ENCODE measurements around the gene SFSWAP.

Gene SFSWAP

GRCh38 chr12:131826097-131826928 is 115.4 kb downstream of the SFSWAP start:
- no peaks in the 10 kb centered on the region for H3K9me3 ChIP-seq (ENCODE audit: control insufficient read depth in 1 of 2, low read length in 2 of 2)
- H3K4me3 ChIP-seq (ENCODE audit: low read depth in 1 of 2, low read length in 2 of 2): no peak overlapping the region
- peaks cover 12% of the 10 kb centered on the region for H3K27me3 ChIP-seq (ENCODE audit: low read depth, low read length)
- no peak overlapping the region for H3K27ac ChIP-seq (ENCODE audit: low read length)
- peaks cover 0 to 30% of the 10 kb centered on the region in 2 donors for H3K4me1 ChIP-seq (ENCODE audit: control insufficient read depth in 1 of 2, insufficient read depth in 2 of 2, low read length in 2 of 2)
- no peaks in the 10 kb centered on the region for H3K36me3 ChIP-seq (ENCODE audit: control insufficient read depth in 1 of 2, insufficient read depth in 2 of 2, low read length in 2 of 2)

- peaks cover 0 to 40% of the 10 kb centered on the region in 2 donors for H3K4me1 ChIP-seq (ENCODE audit: control insufficient read depth in 1 of 2, insufficient read depth in 2 of 2, low read length in 2 of 2)
- peaks cover 18% of the 10 kb centered on the region for H3K27me3 ChIP-seq (ENCODE audit: low read depth, low read length)
- no peaks in the 10 kb centered on the region for H3K36me3 ChIP-seq (ENCODE audit: control insufficient read depth in 1 of 2, insufficient read depth in 2 of 2, low read length in 2 of 2)
- H3K27ac ChIP-seq (ENCODE audit: low read length): no peak within 1 kb of the TSS
- H3K9me3 ChIP-seq (ENCODE audit: control insufficient read depth in 1 of 2, low read length in 2 of 2): no peaks in the 10 kb centered on the region
- peak within 1 kb of the TSS; percentile 44 to 75 for H3K4me3 ChIP-seq (ENCODE audit: low read depth in 1 of 2, low read length in 2 of 2)
Measured at GRCh38 chr12:131827961-131828534, 117.2 kb downstream of the SFSWAP start, which contains the start of gene MMP17. Gene MMP17 (plus strand): TSS chr12:131828393. CDS start chr12:131828495, 102 bp downstream.

- H3K27me3 ChIP-seq (ENCODE audit: low read depth, low read length): peaks cover 20% of the 10 kb centered on the region
- H3K4me1 ChIP-seq (ENCODE audit: control insufficient read depth in 1 of 2, insufficient read depth in 2 of 2, low read length in 2 of 2): peaks cover 0 to 44% of the 10 kb centered on the region in 2 donors
- H3K4me3 ChIP-seq (ENCODE audit: low read depth in 1 of 2, low read length in 2 of 2): peak overlapping the region; percentile 44 to 75
- no peaks in the 10 kb centered on the region for H3K9me3 ChIP-seq (ENCODE audit: control insufficient read depth in 1 of 2, low read length in 2 of 2)
- no peak overlapping the region for H3K27ac ChIP-seq (ENCODE audit: low read length)
- no peaks in the 10 kb centered on the region for H3K36me3 ChIP-seq (ENCODE audit: control insufficient read depth in 1 of 2, insufficient read depth in 2 of 2, low read length in 2 of 2)
Measured at GRCh38 chr12:131828671-131829355, 117.9 kb downstream of the SFSWAP start.

GRCh38 chr12:131829356-131829747 is 118.5 kb downstream of the SFSWAP start:
- H3K27me3 ChIP-seq (ENCODE audit: low read depth, low read length): peaks cover 20% of the 10 kb centered on the region
- no peaks in the 10 kb centered on the region for H3K9me3 ChIP-seq (ENCODE audit: control insufficient read depth in 1 of 2, low read length in 2 of 2)
- H3K27ac ChIP-seq (ENCODE audit: low read length): no peak overlapping the region
- peak overlapping the region; percentile 44 to 75 for H3K4me3 ChIP-seq (ENCODE audit: low read depth in 1 of 2, low read length in 2 of 2)
- peaks cover 0 to 44% of the 10 kb centered on the region in 2 donors for H3K4me1 ChIP-seq (ENCODE audit: control insufficient read depth in 1 of 2, insufficient read depth in 2 of 2, low read length in 2 of 2)
- H3K36me3 ChIP-seq (ENCODE audit: control insufficient read depth in 1 of 2, insufficient read depth in 2 of 2, low read length in 2 of 2): no peaks in the 10 kb centered on the region

GRCh38 chr12:131829791-131830334 is 119.0 kb downstream of the SFSWAP start:
- peak overlapping the region; percentile 44 to 75 for H3K4me3 ChIP-seq (ENCODE audit: low read depth in 1 of 2, low read length in 2 of 2)
- no peaks in the 10 kb centered on the region for H3K9me3 ChIP-seq (ENCODE audit: control insufficient read depth in 1 of 2, low read length in 2 of 2)
- H3K36me3 ChIP-seq (ENCODE audit: control insufficient read depth in 1 of 2, insufficient read depth in 2 of 2, low read length in 2 of 2): no peaks in the 10 kb centered on the region
- peaks cover 20% of the 10 kb centered on the region for H3K27me3 ChIP-seq (ENCODE audit: low read depth, low read length)
- peaks cover 0 to 44% of the 10 kb centered on the region in 2 donors for H3K4me1 ChIP-seq (ENCODE audit: control insufficient read depth in 1 of 2, insufficient read depth in 2 of 2, low read length in 2 of 2)
- no peak overlapping the region for H3K27ac ChIP-seq (ENCODE audit: low read length)

GRCh38 chr12:131830335-131830913 is 119.5 kb downstream of the SFSWAP start:
- Histone ChIP-seq H3K27me3 (ENCODE audit: low read depth, low read length) (peaks cover 20% of the 10 kb centered on the region), H3K27ac (ENCODE audit: low read length) (no peak overlapping the region), H3K9me3 (ENCODE audit: control insufficient read depth in 1 of 2, low read length in 2 of 2) (no peaks in the 10 kb centered on the region), H3K4me1 (ENCODE audit: control insufficient read depth in 1 of 2, insufficient read depth in 2 of 2, low read length in 2 of 2) (peaks cover 0 to 44% of the 10 kb centered on the region in 2 donors), H3K36me3 (ENCODE audit: control insufficient read depth in 1 of 2, insufficient read depth in 2 of 2, low read length in 2 of 2) (no peaks in the 10 kb centered on the region), H3K4me3 (ENCODE audit: low read depth in 1 of 2, low read length in 2 of 2) (peak overlapping the region; percentile 44 to 75)

- Histone ChIP-seq H3K36me3 (ENCODE audit: control insufficient read depth in 1 of 2, insufficient read depth in 2 of 2, low read length in 2 of 2) (no peaks in the 10 kb centered on the region), H3K4me3 (ENCODE audit: low read depth in 1 of 2, low read length in 2 of 2) (peak overlapping the region; percentile 44 to 75), H3K9me3 (ENCODE audit: control insufficient read depth in 1 of 2, low read length in 2 of 2) (no peaks in the 10 kb centered on the region), H3K27me3 (ENCODE audit: low read depth, low read length) (peaks cover 20% of the 10 kb centered on the region), H3K27ac (ENCODE audit: low read length) (no peak overlapping the region), H3K4me1 (ENCODE audit: control insufficient read depth in 1 of 2, insufficient read depth in 2 of 2, low read length in 2 of 2) (peaks cover 0 to 44% of the 10 kb centered on the region in 2 donors)
Measured at GRCh38 chr12:131830914-131831571, 120.2 kb downstream of the SFSWAP start.

- Histone ChIP-seq H3K27me3 (ENCODE audit: low read depth, low read length) (peaks cover 20% of the 10 kb centered on the region), H3K4me1 (ENCODE audit: control insufficient read depth in 1 of 2, insufficient read depth in 2 of 2, low read length in 2 of 2) (peaks cover 0 to 44% of the 10 kb centered on the region in 2 donors), H3K27ac (ENCODE audit: low read length) (no peak overlapping the region), H3K9me3 (ENCODE audit: control insufficient read depth in 1 of 2, low read length in 2 of 2) (no peaks in the 10 kb centered on the region), H3K4me3 (ENCODE audit: low read depth in 1 of 2, low read length in 2 of 2) (peak overlapping the region; percentile 30 to 75), H3K36me3 (ENCODE audit: control insufficient read depth in 1 of 2, insufficient read depth in 2 of 2, low read length in 2 of 2) (no peaks in the 10 kb centered on the region)
Measured at GRCh38 chr12:131831635-131832041, 120.7 kb downstream of the SFSWAP start.

- Histone ChIP-seq H3K4me1 (ENCODE audit: control insufficient read depth in 1 of 2, insufficient read depth in 2 of 2, low read length in 2 of 2) (peaks cover 0 to 41% of the 10 kb centered on the region in 2 donors), H3K27ac (ENCODE audit: low read length) (no peak overlapping the region), H3K4me3 (ENCODE audit: low read depth in 1 of 2, low read length in 2 of 2) (peak overlapping the region in 1 of 2 donors; percentile 49), H3K9me3 (ENCODE audit: control insufficient read depth in 1 of 2, low read length in 2 of 2) (no peaks in the 10 kb centered on the region), H3K27me3 (ENCODE audit: low read depth, low read length) (peaks cover 20% of the 10 kb centered on the region), H3K36me3 (ENCODE audit: control insufficient read depth in 1 of 2, insufficient read depth in 2 of 2, low read length in 2 of 2) (no peaks in the 10 kb centered on the region)
Measured at GRCh38 chr12:131832321-131833231, 121.7 kb downstream of the SFSWAP start.
